Measurements from ENCODE around the gene PHYKPL.

The PHYKPL gene

DNA sequence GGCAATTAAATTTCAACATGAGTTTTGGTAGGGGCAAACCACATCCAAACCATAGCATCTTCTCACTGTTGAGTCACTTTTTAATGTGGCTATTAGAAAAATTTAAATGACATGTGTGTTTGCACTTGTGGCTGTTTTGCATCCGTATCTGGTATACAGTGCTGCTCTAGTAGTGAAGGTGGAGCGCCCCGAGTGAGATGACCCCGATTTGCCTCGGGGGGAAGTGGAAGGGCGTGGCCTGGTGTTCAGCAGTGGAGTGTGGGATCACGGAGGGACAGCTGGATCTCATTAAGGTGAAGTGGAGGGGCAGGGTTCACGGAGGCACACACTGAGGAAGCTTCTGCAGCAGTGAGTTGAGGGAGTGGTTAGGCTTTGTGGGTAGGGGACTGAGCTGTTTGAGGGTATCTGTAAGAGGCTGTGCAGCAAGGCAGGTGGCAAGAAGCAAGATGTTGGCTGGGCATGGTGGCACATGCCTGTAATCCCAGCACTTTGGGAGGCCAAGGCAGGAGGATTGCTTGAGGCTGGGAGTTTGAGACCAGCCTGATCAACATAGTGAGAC, 39.3 kb downstream of the PHYKPL start:
- Histone ChIP-seq H3K27ac (replicated peaks) (peak overlapping the region; percentile 42), H3K4me3 (replicated peaks; ENCODE audit: insufficient read depth, low read length) (no peak overlapping the region), H3K27me3 (ENCODE audit: insufficient read depth, poor library complexity, severe bottlenecking) (no peaks in the 10 kb centered on the region)
- TF ChIP-seq, protein P1, sequence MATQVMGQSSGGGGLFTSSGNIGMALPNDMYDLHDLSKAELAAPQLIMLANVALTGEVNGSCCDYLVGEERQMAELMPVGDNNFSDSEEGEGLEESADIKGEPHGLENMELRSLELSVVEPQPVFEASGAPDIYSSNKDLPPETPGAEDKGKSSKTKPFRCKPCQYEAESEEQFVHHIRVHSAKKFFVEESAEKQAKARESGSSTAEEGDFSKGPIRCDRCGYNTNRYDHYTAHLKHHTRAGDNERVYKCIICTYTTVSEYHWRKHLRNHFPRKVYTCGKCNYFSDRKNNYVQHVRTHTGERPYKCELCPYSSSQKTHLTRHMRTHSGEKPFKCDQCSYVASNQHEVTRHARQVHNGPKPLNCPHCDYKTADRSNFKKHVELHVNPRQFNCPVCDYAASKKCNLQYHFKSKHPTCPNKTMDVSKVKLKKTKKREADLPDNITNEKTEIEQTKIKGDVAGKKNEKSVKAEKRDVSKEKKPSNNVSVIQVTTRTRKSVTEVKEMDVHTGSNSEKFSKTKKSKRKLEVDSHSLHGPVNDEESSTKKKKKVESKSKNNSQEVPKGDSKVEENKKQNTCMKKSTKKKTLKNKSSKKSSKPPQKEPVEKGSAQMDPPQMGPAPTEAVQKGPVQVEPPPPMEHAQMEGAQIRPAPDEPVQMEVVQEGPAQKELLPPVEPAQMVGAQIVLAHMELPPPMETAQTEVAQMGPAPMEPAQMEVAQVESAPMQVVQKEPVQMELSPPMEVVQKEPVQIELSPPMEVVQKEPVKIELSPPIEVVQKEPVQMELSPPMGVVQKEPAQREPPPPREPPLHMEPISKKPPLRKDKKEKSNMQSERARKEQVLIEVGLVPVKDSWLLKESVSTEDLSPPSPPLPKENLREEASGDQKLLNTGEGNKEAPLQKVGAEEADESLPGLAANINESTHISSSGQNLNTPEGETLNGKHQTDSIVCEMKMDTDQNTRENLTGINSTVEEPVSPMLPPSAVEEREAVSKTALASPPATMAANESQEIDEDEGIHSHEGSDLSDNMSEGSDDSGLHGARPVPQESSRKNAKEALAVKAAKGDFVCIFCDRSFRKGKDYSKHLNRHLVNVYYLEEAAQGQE (IDR thresholded peaks at IDR 0.05; ENCODE audit: insufficient replicate concordance, low read depth), result no peak
- TF ChIP-seq POLR2AphosphoS5 (IDR thresholded peaks at IDR 0.05; ENCODE audit: low read depth), result no peak
- TF ChIP-seq GABPA (IDR thresholded peaks at IDR 0.05; ENCODE audit: low read depth), result no peak
- TF ChIP-seq SPI1 (IDR thresholded peaks at IDR 0.05; ENCODE audit: borderline replicate concordance, low read depth), result no peak
- DNase-seq (ENCODE audit: low read depth in 1 of 2, low spot score in 1 of 2), result no peak

DNA sequence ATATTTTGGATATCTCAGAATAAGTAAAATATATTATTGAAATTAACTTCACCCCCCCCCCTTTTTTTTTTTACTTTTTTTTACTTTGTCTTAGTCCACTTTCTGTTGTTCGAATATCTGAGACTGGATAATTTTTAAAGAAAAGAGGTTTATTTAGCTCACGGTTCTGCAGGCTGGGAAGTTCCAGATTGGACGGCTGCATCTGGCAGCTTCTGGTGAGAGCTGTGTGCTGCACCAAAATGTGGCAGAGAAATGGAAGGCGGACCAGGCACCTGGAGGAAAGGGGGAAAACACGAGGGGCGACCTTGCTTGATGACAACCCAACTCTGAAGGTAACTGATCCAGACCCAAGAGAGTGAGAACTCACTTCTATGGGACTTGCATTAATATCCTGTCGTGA, 39.8 kb downstream of the PHYKPL start:
- Histone ChIP-seq H3K27me3 (ENCODE audit: insufficient read depth, poor library complexity, severe bottlenecking) (no peaks in the 10 kb centered on the region), H3K4me3 (replicated peaks; ENCODE audit: insufficient read depth, low read length) (no peak overlapping the region), H3K27ac (replicated peaks) (no peak overlapping the region)
- TF ChIP-seq, protein P1 (IDR thresholded peaks at IDR 0.05; ENCODE audit: insufficient replicate concordance, low read depth), result no peak
- no peak for TF ChIP-seq SPI1 (IDR thresholded peaks at IDR 0.05; ENCODE audit: borderline replicate concordance, low read depth)
- TF ChIP-seq, protein P2, sequence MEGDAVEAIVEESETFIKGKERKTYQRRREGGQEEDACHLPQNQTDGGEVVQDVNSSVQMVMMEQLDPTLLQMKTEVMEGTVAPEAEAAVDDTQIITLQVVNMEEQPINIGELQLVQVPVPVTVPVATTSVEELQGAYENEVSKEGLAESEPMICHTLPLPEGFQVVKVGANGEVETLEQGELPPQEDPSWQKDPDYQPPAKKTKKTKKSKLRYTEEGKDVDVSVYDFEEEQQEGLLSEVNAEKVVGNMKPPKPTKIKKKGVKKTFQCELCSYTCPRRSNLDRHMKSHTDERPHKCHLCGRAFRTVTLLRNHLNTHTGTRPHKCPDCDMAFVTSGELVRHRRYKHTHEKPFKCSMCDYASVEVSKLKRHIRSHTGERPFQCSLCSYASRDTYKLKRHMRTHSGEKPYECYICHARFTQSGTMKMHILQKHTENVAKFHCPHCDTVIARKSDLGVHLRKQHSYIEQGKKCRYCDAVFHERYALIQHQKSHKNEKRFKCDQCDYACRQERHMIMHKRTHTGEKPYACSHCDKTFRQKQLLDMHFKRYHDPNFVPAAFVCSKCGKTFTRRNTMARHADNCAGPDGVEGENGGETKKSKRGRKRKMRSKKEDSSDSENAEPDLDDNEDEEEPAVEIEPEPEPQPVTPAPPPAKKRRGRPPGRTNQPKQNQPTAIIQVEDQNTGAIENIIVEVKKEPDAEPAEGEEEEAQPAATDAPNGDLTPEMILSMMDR (IDR thresholded peaks at IDR 0.05; ENCODE audit: insufficient read depth, low read length), result no peak
- no peak for TF ChIP-seq GABPA (IDR thresholded peaks at IDR 0.05; ENCODE audit: low read depth)
- TF ChIP-seq POLR2AphosphoS5 (IDR thresholded peaks at IDR 0.05; ENCODE audit: low read depth), result no peak
- no peak for DNase-seq (ENCODE audit: low read depth in 1 of 2, low spot score in 1 of 2)

DNA sequence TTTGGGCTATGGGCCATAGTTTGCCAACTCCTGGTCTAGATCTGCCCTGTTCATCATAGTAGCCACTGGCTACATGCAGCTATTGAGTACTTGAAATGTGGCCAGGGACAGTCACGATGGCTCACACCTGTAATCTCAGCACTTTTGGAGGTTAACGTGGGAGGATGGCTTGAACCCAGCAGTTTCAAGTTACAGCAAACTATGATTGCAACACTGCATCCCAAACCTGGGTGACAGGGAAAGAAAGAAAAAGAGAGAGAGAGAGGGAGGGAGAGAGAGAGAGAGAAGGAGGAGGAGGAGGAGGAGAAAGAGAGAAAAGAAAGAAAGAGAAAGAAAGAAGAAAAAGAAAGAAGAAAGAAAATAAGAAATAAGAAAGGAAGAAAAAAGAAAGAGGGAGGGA, 40.4 kb downstream of the PHYKPL start:
- no peaks in the 10 kb centered on the region for H3K27me3 ChIP-seq (ENCODE audit: insufficient read depth, poor library complexity, severe bottlenecking)
- no peak for DNase-seq (ENCODE audit: low read depth in 1 of 2, low spot score in 1 of 2)
- TF ChIP-seq, protein P2 (IDR thresholded peaks at IDR 0.05; ENCODE audit: insufficient read depth, low read length), result no peak
- TF ChIP-seq GABPA (IDR thresholded peaks at IDR 0.05; ENCODE audit: low read depth), result no peak
- TF ChIP-seq, protein P1 (IDR thresholded peaks at IDR 0.05; ENCODE audit: insufficient replicate concordance, low read depth), result no peak
- TF ChIP-seq SPI1 (IDR thresholded peaks at IDR 0.05; ENCODE audit: borderline replicate concordance, low read depth), result no peak
- TF ChIP-seq POLR2AphosphoS5 (IDR thresholded peaks at IDR 0.05; ENCODE audit: low read depth), result no peak
- no peak overlapping the region for H3K27ac ChIP-seq (replicated peaks)
- H3K4me3 ChIP-seq (replicated peaks; ENCODE audit: insufficient read depth, low read length), result no peak overlapping the region
